NCI-H128 (cell line): ENCODE results near the gene TLNRD1.

Source experiments
- DNase-seq: peaks from one replicate; lab custom pipeline; 2025; ENCODE audit not compliant: unreplicated experiment; lab: John Stamatoyannopoulos, UW

The TLNRD1 gene

DNA sequence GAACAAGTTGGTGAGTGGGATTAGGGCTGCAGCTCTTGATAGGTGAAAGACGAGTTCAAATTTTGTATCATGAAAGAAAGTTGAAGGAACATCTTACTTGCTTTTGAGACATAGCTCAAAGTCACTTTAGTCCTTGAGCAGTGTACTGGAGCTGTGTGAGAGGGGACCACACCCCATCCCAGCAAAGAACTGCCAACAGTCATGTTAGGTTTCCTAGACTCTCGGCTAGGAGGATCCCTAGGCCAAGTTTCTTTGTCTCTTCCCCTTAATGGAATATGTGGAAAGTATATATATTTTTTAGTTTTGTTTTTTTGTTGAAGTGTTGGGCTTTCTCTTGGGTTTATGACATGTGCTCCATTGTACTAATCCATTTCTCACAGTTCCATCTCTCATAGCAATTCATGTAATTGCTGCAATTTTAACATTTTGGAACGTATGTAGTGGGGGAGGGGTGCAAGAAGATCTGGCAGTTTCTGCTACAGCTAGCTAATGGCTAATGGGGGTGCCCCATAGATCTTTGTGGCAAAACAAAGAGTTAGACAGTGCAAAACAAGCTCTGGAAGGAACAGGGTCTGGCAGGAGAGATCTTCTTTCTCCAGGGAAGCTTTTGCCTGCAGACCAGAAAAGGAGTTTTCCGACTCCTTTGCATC, 25.1 kb downstream of the TLNRD1 start:
- DNase-seq = no peak

DNA sequence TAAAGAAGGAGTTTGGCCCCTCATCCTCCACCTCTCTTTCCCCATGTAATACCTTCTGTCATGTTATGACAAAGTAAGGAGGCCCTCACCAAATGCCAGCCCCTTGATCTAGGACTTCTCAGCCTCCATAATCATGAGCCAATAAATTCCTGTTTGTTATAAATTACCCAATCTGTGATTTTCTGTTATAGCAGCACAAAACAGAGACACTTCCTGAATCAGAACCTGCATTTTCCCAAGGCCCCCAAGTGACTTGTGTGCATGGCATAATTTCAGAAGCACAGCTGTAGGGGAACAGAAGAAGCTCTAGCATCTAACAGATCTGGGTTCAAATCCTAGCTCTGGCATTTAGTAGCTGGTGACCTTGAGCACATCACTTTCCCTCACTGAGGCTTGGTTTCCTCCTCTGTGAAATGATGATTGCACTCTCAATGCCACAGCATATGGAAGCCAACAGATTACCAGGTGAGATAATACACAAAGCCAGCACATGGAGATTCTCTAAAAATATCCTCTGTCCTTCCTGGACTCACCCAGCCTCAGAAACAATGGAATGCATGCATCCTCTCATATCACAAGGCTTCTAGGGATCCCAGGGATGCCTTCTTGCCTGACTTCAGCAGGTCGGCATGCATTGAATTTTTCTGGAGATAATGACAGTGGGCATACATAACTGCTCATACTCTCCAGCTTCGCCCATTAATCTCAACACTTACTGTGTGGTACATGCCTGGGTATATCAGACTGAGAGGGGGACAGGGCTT, 26.3 kb downstream of the TLNRD1 start:
- no peak for DNase-seq

DNA sequence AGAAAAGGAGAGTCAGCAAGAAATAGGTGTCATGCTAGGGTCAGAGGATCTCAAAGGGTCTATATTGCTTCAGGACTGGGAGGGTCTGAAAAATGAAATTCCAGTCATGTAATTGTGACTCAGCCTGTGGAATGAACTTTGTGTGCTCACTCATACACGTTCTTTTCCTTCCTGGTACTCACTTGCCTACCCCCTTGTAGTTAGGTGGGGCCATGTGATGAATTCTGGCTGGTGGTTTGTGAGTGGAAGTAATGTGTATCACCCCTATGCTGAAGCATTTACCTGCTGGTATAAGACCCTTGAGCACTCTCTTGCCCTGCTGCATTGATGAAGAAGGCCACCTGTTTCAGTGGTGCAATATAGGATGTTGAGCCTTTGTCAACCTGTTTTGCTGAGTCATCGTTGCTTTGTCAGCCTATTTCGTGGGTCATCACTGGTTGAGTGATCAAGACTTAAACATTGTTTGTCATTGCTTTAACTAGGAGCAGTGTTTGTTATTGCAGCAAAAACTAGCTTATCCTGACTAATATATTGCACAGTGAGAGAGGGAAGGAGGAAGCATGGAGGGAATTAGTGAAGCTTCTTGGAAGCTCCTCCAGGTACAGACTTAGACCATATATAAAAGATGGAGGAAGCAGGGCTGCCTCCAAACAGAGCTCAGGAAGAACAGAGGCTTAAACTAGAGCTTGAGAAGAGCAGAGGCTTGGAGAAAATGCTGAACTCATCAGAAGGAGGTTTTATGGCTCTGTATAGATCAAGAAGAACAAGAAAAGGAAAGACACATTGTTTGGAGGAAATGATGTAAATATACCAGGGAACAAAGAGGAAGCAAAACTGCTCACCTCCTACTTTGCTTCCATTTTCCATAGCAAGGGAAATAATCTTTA, 28.9 kb downstream of the TLNRD1 start:
- DNase-seq = no peak

DNA sequence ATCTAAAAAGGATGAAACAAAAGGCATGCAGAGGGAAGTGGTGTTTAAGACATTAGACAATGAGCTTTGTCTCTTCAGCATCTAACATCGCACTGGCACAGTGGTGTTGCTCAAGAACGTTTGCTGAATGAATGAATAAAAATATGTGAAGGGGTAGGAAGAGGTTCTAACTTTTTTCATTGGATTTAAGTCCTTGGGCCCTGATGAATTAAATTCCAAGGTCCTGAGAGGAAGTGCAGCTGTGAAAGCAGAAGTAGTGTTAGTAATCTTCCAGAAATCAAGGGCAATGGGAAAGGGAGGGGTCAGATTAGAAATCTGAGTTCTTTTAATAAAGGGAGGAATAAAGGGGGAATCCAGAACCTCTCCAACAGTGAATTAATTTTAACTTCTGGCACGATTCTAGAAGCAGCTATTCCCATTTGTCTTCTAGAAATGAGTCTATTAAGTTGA, 29.6 kb downstream of the TLNRD1 start:
- no peak for DNase-seq

DNA sequence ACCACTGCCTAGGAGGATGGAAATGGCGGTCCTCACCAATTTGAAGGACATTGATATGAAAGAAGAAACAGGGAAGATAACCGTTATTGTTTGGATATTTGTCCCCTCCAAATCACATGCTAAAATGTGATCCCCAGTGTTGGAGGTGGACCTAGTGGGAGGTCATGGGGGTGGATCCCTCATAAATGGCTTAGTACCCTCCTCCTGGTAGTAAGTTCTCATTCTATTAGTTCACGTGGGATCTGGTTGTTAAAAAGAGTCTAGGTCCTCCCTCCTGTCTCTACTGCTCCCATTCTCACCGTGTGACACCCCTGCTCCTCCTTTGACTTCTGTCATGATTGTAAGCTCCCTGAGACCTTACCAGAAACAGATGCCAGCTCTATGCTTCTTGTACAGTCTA, 30.5 kb downstream of the TLNRD1 start:
- DNase-seq = no peak

DNA sequence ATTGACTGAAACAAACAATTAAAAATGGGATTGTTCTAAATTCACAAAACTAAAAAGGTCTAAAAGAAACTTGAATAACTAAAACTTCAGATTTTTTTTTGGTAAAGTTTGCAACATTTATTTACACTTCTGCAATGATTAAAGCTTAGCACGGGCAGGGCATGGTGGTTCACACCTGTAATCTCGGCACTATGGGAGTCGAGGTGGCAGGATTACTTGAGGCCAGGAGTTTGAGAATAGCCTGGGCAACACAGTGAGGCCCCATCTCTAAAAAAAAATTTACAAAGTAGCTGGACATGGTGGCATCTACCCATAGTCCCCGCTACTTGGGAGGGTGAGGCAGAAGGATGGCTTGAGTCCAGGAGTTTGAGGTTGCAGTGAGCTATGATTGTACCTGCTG, 31.6 kb downstream of the TLNRD1 start:
- no peak for DNase-seq

DNA sequence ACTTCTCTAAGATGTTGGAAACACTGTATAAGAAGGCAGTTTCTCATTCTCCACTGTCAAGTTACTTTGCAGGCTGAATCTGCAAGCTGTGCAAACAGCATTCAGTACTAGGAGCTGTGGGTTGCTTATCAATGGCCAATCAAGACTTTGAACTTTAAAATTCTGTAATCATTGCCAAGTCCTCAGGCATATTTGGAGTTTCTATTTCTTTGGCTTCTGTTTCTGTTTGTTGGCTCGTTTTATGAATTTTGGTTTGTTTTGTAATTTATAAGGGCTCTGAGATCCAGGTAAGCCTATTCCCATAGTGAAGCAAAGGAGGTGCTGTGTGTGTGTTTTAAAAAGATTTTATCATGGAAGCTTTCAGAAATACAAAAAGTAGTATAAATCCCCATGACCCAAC, 32.1 kb downstream of the TLNRD1 start:
- no peak for DNase-seq

DNA sequence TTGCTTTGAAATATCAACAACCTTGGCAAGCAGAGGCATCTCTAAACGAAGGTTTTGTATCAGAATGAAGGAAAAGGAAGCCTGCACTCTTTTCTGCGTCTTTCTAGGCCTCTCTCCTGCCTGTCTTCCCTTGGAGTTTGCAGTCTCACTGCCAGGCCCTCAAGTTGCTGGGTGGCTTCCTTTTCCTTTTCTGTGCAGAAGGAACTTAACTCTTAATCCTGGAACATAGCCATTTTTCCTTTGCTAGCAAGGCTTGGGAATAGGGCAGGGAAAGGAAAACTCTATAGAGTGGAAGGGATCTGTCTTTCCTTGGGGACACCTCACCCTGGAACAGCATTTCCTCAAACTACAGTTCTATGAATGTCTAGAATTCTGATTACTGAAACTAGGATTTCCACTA, 32.8 kb downstream of the TLNRD1 start:
- no peak for DNase-seq

DNA sequence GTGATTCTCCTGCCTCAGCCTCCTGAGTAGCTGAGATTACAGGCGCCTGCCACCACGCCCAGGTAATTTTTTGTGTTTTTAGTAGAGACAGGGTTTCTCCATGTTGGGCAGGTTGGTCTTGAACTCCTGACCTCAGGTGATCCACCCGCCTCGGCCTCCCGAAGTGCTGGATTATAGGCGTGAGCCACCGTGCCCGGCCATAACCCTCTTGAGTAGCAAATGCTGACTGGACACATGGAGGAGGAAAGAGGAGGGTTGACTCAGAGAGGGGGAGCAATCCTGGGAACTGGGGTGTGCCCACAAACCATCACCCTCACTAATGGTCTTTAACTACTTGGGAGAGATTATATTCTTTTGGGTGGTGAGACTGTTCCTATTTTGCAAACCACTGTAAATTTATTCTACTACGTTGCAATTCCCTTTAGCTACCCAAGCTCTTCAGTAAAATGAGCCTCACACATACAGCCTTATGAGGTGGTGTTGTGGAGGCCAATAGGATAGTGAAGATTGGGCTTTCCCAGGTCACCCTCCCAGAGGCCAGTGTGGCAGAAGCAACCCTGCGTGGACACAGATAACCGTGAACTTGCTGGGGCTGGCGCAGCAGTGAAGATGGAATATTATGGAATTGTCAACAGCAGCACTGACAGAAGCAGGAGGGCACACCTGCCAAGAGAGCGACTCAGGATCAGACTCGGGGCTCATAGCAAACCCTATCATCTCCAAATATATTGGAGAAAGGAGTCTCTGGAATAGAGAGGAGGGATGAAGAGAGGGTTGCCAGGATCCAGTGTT, 37.4 kb downstream of the TLNRD1 start:
- DNase-seq = no peak

DNA sequence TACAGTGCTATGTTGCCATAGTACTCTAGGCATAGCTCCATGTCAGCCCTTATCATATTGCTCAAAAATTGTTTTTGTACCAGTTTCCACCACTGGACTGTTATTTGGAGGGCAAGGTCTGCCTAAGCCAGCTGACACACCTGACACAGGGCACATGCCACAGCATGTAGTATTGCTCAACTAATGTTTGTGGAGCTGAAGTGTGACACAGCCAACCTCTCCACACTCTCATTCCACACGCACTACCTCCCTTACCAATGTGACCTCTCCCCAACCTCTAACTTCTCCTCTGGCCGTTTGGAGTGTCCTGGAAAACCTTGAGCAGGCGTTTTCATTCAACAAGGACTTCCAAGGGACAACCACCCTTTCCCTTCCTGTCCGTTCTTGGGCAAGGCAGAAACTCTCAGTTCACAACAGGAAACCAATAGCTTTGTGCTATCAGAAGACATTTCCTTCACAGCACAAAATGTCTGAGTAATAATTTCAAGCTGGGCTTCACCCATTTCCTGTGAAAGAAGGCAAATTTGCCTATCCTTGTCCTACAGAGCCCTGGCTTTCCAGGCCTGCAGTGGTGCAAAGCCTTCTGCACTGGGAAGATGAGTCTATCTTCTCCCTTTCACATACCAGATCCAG, 38.4 kb downstream of the TLNRD1 start:
- no peak for DNase-seq

DNA sequence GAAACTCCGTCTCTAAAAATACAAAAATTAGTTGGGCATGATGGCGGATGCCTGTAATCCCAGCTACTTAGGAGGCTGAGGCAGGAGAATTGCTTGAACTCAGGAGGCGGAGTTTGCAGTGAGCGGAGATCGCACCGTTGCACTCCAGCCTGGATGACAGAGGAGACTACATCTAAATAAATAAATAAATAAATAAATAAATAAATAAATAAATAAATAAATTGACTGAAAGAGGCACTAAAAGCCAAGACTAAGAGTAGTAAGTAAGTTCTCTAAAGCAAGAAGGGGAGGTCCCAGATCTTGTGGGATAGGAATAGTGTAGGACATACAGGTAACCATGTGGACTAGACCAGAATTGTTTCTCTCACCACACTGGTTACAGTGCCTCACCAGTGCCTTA, 40.0 kb downstream of the TLNRD1 start:
- no peak for DNase-seq

DNA sequence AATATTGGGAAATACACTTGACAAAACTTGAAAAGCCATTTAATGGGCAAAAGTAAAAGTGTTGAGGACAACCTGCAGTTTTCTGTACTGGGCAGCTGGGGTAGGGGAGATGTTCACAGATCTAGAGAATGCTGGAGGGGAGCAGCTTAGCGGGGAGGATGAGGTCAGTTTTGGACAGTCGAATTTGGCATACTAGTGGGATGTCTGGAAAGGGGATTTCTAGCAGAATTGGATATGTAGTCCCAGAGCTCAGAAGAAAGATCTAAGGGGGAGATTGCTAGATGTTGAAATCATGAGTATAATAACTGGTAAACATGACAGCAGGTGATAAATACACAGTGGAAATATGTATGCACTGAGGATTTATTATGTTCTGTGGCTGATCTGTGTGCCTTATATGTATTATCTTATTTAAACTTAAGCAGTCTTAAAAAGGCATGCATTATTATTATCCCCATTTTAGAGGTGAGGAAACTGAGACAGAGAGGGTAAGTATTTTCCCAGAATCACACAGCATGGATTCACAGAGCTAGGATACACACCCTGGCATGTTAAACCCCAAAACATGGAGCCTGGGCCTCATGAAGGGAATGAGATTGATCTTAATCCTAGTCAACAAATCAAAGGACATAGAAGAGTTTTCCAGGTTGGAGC, 42.7 kb downstream of the TLNRD1 start:
- DNase-seq = no peak

DNA sequence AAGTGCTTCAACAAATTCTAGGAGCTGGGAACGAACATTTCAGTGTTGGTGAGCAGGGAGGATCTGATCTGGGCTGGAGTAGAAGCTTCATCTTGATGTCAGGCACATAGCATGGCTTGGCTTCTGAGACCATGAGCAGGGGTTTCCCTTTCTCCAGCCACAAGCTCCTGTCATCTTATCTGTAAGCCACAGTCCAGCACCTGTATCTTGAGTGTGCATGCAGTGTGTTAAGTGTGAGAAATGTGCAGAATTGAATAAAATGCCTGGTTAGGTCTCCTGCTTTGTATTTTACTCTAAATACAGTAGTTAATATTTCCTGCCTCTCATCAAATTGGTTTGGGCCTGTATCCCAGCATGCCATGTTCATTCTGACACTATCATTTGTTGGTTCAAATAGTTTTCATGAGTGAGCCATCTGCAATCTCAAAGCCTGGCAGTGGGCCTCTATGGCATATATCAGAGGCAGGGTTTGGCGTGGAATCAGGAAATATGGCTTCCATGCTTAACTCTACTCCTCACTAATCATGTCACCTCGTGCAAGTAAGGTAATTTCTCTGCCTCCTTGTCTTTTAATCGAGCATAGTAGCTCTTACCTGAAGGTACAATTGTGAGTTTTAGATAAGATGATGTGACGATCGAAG, 43.3 kb downstream of the TLNRD1 start:
- no peak for DNase-seq

DNA sequence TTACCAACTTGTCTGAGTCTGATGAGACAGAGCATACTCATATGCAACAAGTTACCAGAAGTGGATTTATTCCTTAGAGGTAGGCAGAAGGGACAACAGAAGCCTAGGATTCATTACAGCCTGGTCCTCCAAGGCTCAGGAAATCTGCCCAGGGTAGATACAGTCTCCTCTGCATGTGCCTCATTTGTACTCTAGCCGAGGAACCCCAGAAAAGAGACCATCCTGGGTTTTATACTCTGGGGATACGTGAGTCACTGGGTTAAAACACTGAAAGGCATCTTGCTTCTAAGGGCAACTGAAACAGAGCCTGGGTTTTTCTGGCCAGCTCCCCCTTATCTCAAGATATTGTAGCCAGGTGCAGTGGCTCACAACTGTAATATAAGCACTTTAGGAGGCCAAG, 45.6 kb downstream of the TLNRD1 start:
- no peak for DNase-seq

DNA sequence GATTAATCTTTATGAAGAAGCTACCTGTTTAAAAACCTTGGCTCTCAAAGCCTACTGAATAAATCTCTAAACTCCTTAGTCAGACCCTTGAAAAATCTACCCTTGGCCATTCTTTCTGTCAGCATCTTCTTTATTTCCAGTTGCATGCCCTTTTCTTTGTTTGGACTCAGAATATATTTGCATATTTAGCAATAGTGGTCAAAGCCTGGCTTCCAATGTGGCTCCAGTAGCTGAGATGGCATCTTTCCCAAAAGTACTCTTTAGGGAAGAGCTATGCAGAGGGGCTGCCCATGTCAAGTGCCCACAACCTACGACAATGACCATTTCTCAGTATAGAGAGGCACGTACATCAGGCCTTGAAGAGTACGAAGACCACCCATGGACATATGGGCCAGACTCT, 47.2 kb downstream of the TLNRD1 start:
- no peak for DNase-seq

DNA sequence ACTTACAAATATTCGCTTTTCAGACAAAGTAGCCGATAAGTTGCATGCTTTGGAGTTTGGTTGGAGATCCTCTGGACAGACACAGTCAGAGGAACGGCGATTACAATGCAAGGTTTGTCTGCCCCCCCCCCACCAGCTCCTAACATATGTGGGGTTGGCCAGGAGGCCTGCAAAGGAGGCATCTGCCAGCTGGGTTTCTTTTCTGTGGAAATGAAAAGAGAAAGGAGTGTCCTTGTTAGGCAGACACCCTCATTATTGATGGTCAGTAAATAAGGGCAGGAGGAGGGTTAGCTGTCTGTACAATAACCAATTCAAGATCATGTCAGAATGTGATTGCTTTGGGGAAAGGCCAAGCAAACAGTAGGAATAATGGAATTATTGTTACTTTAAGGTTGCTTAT, 49.1 kb downstream of the TLNRD1 start:
- no peak for DNase-seq

DNA sequence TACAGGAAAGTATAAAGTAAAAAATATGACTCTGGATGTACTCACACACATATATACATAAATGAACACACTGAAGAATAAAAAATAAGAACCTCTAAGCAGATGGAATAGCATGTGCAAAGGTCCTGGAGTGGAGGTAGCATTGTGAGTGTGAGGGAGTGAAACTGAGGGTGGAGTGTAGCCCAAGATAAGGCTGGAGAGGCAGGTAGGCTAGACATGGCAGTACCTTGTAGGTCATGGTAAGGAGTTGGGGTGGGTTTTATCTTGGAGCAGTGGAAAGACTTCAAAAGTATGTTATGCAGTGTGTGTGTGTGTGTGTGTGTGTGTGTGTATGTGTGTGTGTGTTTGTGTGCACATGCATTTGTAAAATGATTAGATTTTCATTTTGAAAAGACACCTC, 49.5 kb downstream of the TLNRD1 start:
- no peak for DNase-seq

DNA sequence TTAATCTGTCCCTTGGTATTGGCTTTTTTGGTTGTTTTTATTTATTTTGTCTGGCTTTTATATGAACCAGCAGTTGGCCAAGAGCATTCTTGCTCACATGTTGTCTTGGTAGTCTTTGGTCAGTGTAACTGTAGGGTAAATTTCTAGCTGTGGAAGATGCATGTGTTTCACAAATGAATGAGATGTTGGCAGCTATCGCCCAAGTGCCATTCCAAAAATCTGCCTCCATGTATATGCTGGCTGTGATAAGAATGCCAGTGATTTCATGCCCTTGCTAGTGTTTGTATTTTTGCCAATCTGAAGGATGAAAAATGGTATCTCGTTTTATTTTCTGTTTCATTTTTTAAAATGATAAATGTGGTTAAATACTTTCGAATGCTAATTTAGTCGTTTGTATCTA, 50.1 kb downstream of the TLNRD1 start:
- DNase-seq = no peak

DNA sequence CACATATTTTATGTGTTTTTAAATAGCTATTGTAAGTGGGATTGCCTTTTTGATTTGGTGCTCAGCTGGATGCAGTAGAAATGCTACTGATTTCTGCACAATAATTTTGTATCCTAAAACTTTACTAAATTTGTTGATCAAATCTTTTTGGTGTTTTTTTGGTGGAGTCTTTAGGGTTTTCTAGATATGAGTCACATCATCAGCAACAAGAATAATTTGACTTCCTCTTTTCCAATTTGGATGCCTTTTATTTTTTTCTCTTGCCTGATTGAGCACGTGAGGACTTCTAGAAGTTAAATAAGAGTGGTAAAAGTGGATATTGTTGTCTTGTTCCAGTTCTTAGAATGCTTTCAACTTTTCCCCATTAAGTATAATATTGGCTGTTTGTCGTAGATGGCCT, 51.3 kb downstream of the TLNRD1 start:
- DNase-seq = no peak

DNA sequence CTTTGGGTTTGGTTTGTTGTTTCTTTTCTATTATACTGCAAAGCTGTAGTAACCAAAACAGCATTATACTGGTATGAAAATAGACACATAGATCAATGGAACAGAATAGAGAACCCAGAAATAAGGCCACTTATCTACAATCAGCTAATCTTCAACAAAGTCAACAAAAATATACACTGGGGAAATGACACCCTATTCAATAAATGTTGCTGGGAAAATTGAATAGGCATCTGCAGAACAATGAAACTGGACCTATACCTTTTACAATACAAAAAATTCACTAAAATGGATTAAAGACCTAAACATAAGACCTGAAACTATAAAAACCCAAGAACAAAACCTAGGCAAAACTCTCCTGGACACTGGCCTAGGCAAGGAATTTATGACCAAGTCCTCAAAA, 52.9 kb downstream of the TLNRD1 start:
- no peak for DNase-seq
